Measurements from ENCODE around the gene MGMT. TPM values are rescaled to one million over a fixed set of nuclear protein-coding genes. Genes with fewer than 3 reads are reported as not detected.

MGMT gene
- total RNA-seq, 1 donor from 2014 or later, result 25.9 TPM

GRCh38 chr10:129760003-129760315 lies 292.9 kb downstream of the MGMT start:
- no peak for DNase-seq (ENCODE audit: low spot score)
- Mint-ChIP-seq H3K36me3 (ENCODE audit: low read depth, unreplicated experiment) (no peaks in the 10 kb centered on the region), H3K27ac (ENCODE audit: unreplicated experiment) (no peak overlapping the region), H3K4me3 (ENCODE audit: unreplicated experiment) (no peak overlapping the region), H3K27me3 (ENCODE audit: unreplicated experiment) (peaks cover 6% of the 10 kb centered on the region), H3K4me1 (ENCODE audit: unreplicated experiment) (peaks cover 17% of the 10 kb centered on the region), H3K9me3 (ENCODE audit: unreplicated experiment) (no peaks in the 10 kb centered on the region)
- no peak for TF ChIP-seq CTCF (IDR thresholded peaks at IDR 0.05; ENCODE audit: unreplicated experiment)

- DNase-seq (ENCODE audit: low spot score), result no peak
- H3K36me3 Mint-ChIP-seq (ENCODE audit: low read depth, unreplicated experiment), result no peaks in the 10 kb centered on the region
- peaks cover 6% of the 10 kb centered on the region for H3K27me3 Mint-ChIP-seq (ENCODE audit: unreplicated experiment)
- H3K4me3 Mint-ChIP-seq (ENCODE audit: unreplicated experiment), result no peak overlapping the region
- no peaks in the 10 kb centered on the region for H3K9me3 Mint-ChIP-seq (ENCODE audit: unreplicated experiment)
- no peak overlapping the region for H3K27ac Mint-ChIP-seq (ENCODE audit: unreplicated experiment)
- H3K4me1 Mint-ChIP-seq (ENCODE audit: unreplicated experiment), result peaks cover 17% of the 10 kb centered on the region
- no peak for TF ChIP-seq CTCF (IDR thresholded peaks at IDR 0.05; ENCODE audit: unreplicated experiment)
These were observed 293.4 kb downstream of the MGMT start for GRCh38 chr10:129760416-129760815.

GRCh38 chr10:129761197-129761972 lies 294.3 kb downstream of the MGMT start:
- no peak for DNase-seq (ENCODE audit: low spot score)
- Mint-ChIP-seq H3K4me1 (ENCODE audit: unreplicated experiment) (peaks cover 13% of the 10 kb centered on the region), H3K27me3 (ENCODE audit: unreplicated experiment) (peaks cover 4% of the 10 kb centered on the region), H3K9me3 (ENCODE audit: unreplicated experiment) (no peaks in the 10 kb centered on the region), H3K4me3 (ENCODE audit: unreplicated experiment) (no peak overlapping the region), H3K36me3 (ENCODE audit: low read depth, unreplicated experiment) (no peaks in the 10 kb centered on the region), H3K27ac (ENCODE audit: unreplicated experiment) (no peak overlapping the region)
- TF ChIP-seq CTCF (IDR thresholded peaks at IDR 0.05; ENCODE audit: unreplicated experiment), result no peak

- peaks cover 4% of the 10 kb centered on the region for H3K27me3 Mint-ChIP-seq (ENCODE audit: unreplicated experiment)
- DNase-seq (ENCODE audit: low spot score), result no peak
- no peaks in the 10 kb centered on the region for H3K36me3 Mint-ChIP-seq (ENCODE audit: low read depth, unreplicated experiment)
- no peaks in the 10 kb centered on the region for H3K9me3 Mint-ChIP-seq (ENCODE audit: unreplicated experiment)
- no peak overlapping the region for H3K27ac Mint-ChIP-seq (ENCODE audit: unreplicated experiment)
- H3K4me3 Mint-ChIP-seq (ENCODE audit: unreplicated experiment), result no peak overlapping the region
- H3K4me1 Mint-ChIP-seq (ENCODE audit: unreplicated experiment), result peaks cover 9% of the 10 kb centered on the region
- no peak for TF ChIP-seq CTCF (IDR thresholded peaks at IDR 0.05; ENCODE audit: unreplicated experiment)
These were observed 295.2 kb downstream of the MGMT start for GRCh38 chr10:129761981-129762956.
